K562 (cell line): ENCODE measurements around the gene ELAVL3.

ENCODE experiments used
- CEBPB ChIP-seq: fragments of 450-650 bp; IDR thresholded peaks from 2 replicates; pipeline ENCODE4 v1.6.1; 2016; ENCODE audit warnings: missing genetic modification characterization, missing compliant biosample characterization
- CTCF ChIP-seq, 3 experiments: IDR thresholded peaks in 2 of 3; conservative IDR thresholded peaks in 1 of 3; 2 replicates each; pipeline ENCODE4 v1.5.1; 2011 to 2012; ENCODE audit warnings: low read length in 3 of 3, mild to moderate bottlenecking in 3 of 3, control low read depth in 2 of 3, improper control_type of control experiment in 1 of 3, inconsistent platforms in 1 of 3, low read depth in 1 of 3, mixed read lengths in 1 of 3, moderate library complexity in 1 of 3; ENCODE audit not compliant: insufficient read depth in 2 of 3
- ERF ChIP-seq: fragments of 450-650 bp; formaldehyde crosslinking; IDR thresholded peaks from 2 replicates; pipeline ENCODE4 v1.4.0; 2020; ENCODE audit warnings: mild to moderate bottlenecking, mixed read lengths
- HDAC2 ChIP-seq: fragments of 450-650 bp; IDR thresholded peaks from 2 replicates; pipeline ENCODE4 v1.6.1; 2016; ENCODE audit warnings: mild to moderate bottlenecking
- MXI1 ChIP-seq: IDR thresholded peaks from 2 replicates; pipeline ENCODE4 v1.6.1; 2011; ENCODE audit warnings: low read depth, mild to moderate bottlenecking, improper control_type of control experiment, low read length
- NFIC ChIP-seq: fragments of 450-650 bp; IDR thresholded peaks from 2 replicates; pipeline ENCODE4 v1.6.1; 2017; ENCODE audit warnings: mild to moderate bottlenecking, inconsistent platforms
- SRF ChIP-seq, 2 experiments: fragments of 250-450, 450-650 bp in 1 of 2; sonication (Bioruptor Pico) in 1 of 2; sonication (generic) in 1 of 2; formaldehyde crosslinking; IDR thresholded peaks; 2 replicates each; pipeline versions ENCODE4 v1.5.0 to v1.5.1; 2020 to 2022; ENCODE audit warnings: mild to moderate bottlenecking in 1 of 2, missing genetic modification reagents in 1 of 2
- TCF3 ChIP-seq: sonication (generic); formaldehyde crosslinking; IDR thresholded peaks from 2 replicates; pipeline ENCODE4 v1.4.0; 2020; ENCODE audit warnings: mild to moderate bottlenecking, missing genetic modification reagents
- ZNF384 ChIP-seq: IDR thresholded peaks from 2 replicates; pipeline ENCODE4 v1.6.1; 2012; ENCODE audit warnings: low read depth, low read length, improper control_type of control experiment
- ZZZ3 ChIP-seq: fragments of 450-650 bp; IDR thresholded peaks from 2 replicates; pipeline ENCODE4 v1.6.1; 2016; ENCODE audit warnings: antibody characterized with exemption, mild to moderate bottlenecking, moderate library complexity

GRCh38 chr19:11461453-11461852, 19.4 kb downstream of the ELAVL3 start:
- TF ChIP-seq ZZZ3 (no peak), TCF3 (no peak), NFIC (no peak), ZNF384 (no peak), SRF (CRISPR knock-in tag; IDR thresholded peaks at IDR 0.05) (no peak), CEBPB (tag) (no peak), ERF (CRISPR knock-in tag) (no peak), HDAC2 (no peak), MXI1 (no peak), CTCF (IDR thresholded peaks at IDR 0.05 in 2 of 3, conservative IDR thresholded peaks at IDR 0.05 in 1 of 3; ENCODE audit: insufficient read depth in 2 of 3, low read depth in 1 of 3, low read length in 3 of 3) (no peak)
